Measurements from ENCODE around the gene METTL14.

- no peak for TF ChIP-seq CTCF (IDR thresholded peaks at IDR 0.05)
- TF ChIP-seq EP300 (IDR thresholded peaks at IDR 0.05), result no peak
- no peak for TF ChIP-seq POLR2A (IDR thresholded peaks at IDR 0.05)
Observed at GRCh38 chr4:118757761-118758251, 72.6 kb downstream of the METTL14 start.
